ENCODE results near the gene NT5DC1. TPM values are rescaled to one million over a fixed set of nuclear protein-coding genes. Genes with fewer than 3 reads are reported as not detected.

NT5DC1 gene
- total and polyA plus RNA-seq, 10 of the 15 experiments (the other 5 are each of a cell fraction or from before 2014, with no cell fraction given), result 40.8 to 140 (median 66.8) TPM

DNA sequence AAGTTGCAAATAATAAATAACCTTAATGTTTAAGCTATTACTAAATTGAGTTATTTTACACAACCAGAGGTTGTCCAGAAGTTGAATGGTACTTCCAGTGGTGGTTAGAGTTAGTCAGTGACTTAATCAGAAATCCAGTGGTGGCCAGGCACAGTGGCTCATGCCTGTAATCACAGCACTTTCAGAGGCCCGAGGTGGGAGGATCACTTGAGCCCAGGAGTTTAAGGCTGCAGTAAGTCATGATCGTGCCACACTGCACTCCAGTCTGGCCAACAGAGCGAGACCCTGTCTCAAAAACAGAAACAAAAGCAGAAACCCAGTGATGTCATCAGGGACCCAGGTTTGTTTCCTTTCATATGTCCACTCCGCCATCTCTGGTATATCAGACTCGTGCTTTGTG lies 118.2 kb downstream of the NT5DC1 start (continued):
- no peak for TF ChIP-seq EED (IDR thresholded peaks at IDR 0.05; ENCODE audit: low read depth)
- no peak for TF ChIP-seq CBFB (IDR thresholded peaks at IDR 0.05; ENCODE audit: low read depth)
- no peak for TF ChIP-seq YBX1 (IDR thresholded peaks at IDR 0.05)
- no peak for TF ChIP-seq ATF7 (IDR thresholded peaks at IDR 0.05; ENCODE audit: low read depth)
- TF ChIP-seq, protein P1, sequence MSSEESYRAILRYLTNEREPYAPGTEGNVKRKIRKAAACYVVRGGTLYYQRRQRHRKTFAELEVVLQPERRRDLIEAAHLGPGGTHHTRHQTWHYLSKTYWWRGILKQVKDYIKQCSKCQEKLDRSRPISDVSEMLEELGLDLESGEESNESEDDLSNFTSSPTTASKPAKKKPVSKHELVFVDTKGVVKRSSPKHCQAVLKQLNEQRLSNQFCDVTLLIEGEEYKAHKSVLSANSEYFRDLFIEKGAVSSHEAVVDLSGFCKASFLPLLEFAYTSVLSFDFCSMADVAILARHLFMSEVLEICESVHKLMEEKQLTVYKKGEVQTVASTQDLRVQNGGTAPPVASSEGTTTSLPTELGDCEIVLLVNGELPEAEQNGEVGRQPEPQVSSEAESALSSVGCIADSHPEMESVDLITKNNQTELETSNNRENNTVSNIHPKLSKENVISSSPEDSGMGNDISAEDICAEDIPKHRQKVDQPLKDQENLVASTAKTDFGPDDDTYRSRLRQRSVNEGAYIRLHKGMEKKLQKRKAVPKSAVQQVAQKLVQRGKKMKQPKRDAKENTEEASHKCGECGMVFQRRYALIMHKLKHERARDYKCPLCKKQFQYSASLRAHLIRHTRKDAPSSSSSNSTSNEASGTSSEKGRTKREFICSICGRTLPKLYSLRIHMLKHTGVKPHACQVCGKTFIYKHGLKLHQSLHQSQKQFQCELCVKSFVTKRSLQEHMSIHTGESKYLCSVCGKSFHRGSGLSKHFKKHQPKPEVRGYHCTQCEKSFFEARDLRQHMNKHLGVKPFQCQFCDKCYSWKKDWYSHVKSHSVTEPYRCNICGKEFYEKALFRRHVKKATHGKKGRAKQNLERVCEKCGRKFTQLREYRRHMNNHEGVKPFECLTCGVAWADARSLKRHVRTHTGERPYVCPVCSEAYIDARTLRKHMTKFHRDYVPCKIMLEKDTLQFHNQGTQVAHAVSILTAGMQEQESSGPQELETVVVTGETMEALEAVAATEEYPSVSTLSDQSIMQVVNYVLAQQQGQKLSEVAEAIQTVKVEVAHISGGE (CRISPR knock-in tag; IDR thresholded peaks at IDR 0.05), result no peak

DNA sequence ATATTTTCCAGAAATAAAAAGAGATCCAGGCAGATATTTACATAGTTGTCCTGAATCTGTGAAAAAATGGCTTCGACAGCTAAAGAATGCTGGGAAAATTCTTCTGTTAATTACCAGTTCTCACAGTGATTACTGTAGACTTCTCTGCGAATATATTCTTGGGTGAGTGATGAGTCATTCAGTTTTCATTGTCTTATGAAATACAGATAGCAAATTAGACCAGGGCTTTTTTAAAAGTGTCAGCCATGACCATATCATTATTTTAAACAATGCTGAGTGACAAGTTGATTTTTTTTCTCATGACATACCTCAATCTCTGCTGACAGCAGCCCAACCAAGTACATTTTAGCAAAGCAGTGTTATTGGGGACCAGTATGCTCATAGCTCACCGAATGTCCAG lies 120.4 kb downstream of the NT5DC1 start:
- Histone ChIP-seq H3K27me3 (replicated peaks in 1 of 2; ENCODE audit: control insufficient read depth in 2 of 2, insufficient read depth in 2 of 2, low read length in 1 of 2) (no peaks in the 10 kb centered on the region), H4K20me1 (ENCODE audit: control insufficient read depth, insufficient read depth) (no peaks in the 10 kb centered on the region), H3K4me2 (ENCODE audit: control insufficient read depth, insufficient read depth) (no peak overlapping the region), H3K79me2 (ENCODE audit: control insufficient read depth, insufficient read depth, low read length) (no peaks in the 10 kb centered on the region), H3K36me3 (ENCODE audit: control insufficient read depth in 2 of 2, insufficient read depth in 2 of 2, low read length in 1 of 2) (peaks cover 2 to 5% of the 10 kb centered on the region in 2 experiments; a peak in 3 of 4 replicates), H3K9ac (ENCODE audit: control insufficient read depth, insufficient read depth, low read length) (no peak overlapping the region), H3K4me3 (no peak overlapping the region), H3K4me1 (ENCODE audit: control insufficient read depth, insufficient read depth, low read length) (no peaks in the 10 kb centered on the region), H3K27ac (ENCODE audit: control insufficient read depth, insufficient read depth) (no peak overlapping the region), H3K9me3 (replicated peaks; ENCODE audit: control insufficient read depth, insufficient read depth, low read length) (no peaks in the 10 kb centered on the region), H2AFZ (ENCODE audit: control insufficient read depth, low read depth, low read length) (no peak overlapping the region)
- TF ChIP-seq MXI1 (IDR thresholded peaks at IDR 0.05; ENCODE audit: low read depth, low read length) (no peak), SIX5 (IDR thresholded peaks at IDR 0.05; ENCODE audit: low read depth, low read length, severe bottlenecking) (no peak)
- TF ChIP-seq, protein P2, sequence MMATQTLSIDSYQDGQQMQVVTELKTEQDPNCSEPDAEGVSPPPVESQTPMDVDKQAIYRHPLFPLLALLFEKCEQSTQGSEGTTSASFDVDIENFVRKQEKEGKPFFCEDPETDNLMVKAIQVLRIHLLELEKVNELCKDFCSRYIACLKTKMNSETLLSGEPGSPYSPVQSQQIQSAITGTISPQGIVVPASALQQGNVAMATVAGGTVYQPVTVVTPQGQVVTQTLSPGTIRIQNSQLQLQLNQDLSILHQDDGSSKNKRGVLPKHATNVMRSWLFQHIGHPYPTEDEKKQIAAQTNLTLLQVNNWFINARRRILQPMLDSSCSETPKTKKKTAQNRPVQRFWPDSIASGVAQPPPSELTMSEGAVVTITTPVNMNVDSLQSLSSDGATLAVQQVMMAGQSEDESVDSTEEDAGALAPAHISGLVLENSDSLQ (IDR thresholded peaks at IDR 0.05), result peak; percentile 37; the same call in 1 of the 2 replicates
- TF ChIP-seq, protein P3, sequence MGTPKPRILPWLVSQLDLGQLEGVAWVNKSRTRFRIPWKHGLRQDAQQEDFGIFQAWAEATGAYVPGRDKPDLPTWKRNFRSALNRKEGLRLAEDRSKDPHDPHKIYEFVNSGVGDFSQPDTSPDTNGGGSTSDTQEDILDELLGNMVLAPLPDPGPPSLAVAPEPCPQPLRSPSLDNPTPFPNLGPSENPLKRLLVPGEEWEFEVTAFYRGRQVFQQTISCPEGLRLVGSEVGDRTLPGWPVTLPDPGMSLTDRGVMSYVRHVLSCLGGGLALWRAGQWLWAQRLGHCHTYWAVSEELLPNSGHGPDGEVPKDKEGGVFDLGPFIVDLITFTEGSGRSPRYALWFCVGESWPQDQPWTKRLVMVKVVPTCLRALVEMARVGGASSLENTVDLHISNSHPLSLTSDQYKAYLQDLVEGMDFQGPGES (IDR thresholded peaks at IDR 0.05), result no peak
- in situ Hi-C loops (cut with MboI), result no loop called here
- BruUV-seq (replicated peaks), result no TSS peak
- POLR2A ChIA-PET, result no interaction called here
- ATAC-seq (no peak), FAIRE-seq (no peak), DNase-seq (ENCODE audit: low read depth, low spot score) (no peak)
- 95% methylated on average over 3 of the region's 3 CpGs for WGBS (ENCODE audit: insufficient coverage, insufficient replicate concordance, low lambda C conversion rate, missing lambda C conversion rate)
- CTCF ChIA-PET, result interaction anchor here (0.7 kb wide), 1 partner anchor 31 kb away, joined by 3 read pairs; no protein-coding TSS in a partner anchor
- SMC1A ChIA-PET (ENCODE audit: uncharacterized antibody, unreplicated experiment), result no interaction called here
- RAD21 ChIA-PET (ENCODE audit: unreplicated experiment), result no interaction called here
- intact Hi-C loops (cut with micrococcal nuclease; ENCODE audit: unreplicated experiment), result no loop called here

All from GM12878 (cell line).